Activated CD8-positive, alpha-beta memory T cell treated with anti-CD3 and anti-CD28 coated beads for 36 hours (primary cell): ENCODE data around the gene LGR6. TPM values are rescaled to one million over a fixed set of nuclear protein-coding genes. Genes with fewer than 3 reads are reported as not detected.

Experiments used
- CTCF ChIA-PET: fragments of 350-600 bp; sonication (Branson Sonifier 250); formaldehyde crosslinking; loops from one replicate; lab custom pipeline; 2021; ENCODE audit warnings: antibody characterized with exemption; lab: Charles Lee
- POLR2A ChIA-PET: fragments of 350-600 bp; sonication (Branson Sonifier 250); formaldehyde crosslinking; loops from one replicate; lab custom pipeline; 2021; ENCODE audit warnings: antibody characterized with exemption; lab: Charles Lee
- total RNA-seq, 2 experiments: library from RNA; stranded (reverse); gene quantifications; one replicate each; pipeline ENCODE4 v1.2.3, GENCODE V29; 2021

Gene LGR6
- total RNA-seq, 2 experiments from 2014 or later = 0.08 to 0.11 TPM

DNA sequence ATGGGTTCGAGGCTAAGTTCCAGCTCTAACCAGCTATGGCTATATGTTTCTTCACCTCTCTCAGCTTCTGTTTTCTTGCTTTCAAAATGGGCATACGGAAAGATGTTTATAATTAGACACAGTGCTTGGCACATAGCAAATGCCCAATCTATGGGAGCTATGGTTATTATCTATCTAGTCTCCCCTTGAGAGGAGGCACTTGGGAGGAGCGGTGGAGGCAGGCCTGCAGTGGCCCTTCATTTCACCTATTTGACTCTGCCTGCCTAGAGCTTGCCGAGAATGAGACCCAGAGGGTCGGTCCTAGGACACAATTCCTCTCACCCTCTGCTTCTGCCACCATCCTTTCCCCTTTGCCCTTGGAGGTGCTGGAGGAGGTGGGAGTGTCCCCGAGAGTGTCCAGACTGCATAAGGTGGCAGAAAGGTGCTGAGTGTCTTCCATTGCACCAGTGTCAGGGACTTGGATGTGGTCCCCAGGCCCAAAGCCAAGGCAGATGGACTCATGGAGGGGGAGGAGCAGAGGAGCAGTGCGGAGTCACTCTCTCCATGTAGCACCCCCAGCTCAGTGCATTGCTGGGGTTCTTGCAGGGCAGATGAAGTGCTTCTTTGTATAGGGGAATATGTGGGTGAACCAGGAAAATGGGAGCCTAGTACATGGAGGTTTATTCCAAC is 9.0 kb downstream of the LGR6 start:
- POLR2A ChIA-PET = no interaction called here
- CTCF ChIA-PET = interaction anchor here (0.6 to 2.3 kb wide), 2 partner anchors 10 to 511 kb away, joined by 3 to 8 read pairs; partner anchors contain the start of gene LGR6

GRCh38 chr1:202203238-202204039 is 9.8 kb downstream of the LGR6 start:
- ChIA-PET POLR2A (no interaction called here), CTCF (interaction anchor here (2.3 kb wide), 1 partner anchor 10 kb away, joined by 8 read pairs; the partner anchor contains the start of gene LGR6)

- POLR2A ChIA-PET = no interaction called here
- CTCF ChIA-PET = interaction anchor here (2.3 kb wide), 1 partner anchor 11 kb away, joined by 8 read pairs; the partner anchor contains the start of gene LGR6
Observed at GRCh38 chr1:202204065-202204464, 10.5 kb downstream of the LGR6 start.

DNA sequence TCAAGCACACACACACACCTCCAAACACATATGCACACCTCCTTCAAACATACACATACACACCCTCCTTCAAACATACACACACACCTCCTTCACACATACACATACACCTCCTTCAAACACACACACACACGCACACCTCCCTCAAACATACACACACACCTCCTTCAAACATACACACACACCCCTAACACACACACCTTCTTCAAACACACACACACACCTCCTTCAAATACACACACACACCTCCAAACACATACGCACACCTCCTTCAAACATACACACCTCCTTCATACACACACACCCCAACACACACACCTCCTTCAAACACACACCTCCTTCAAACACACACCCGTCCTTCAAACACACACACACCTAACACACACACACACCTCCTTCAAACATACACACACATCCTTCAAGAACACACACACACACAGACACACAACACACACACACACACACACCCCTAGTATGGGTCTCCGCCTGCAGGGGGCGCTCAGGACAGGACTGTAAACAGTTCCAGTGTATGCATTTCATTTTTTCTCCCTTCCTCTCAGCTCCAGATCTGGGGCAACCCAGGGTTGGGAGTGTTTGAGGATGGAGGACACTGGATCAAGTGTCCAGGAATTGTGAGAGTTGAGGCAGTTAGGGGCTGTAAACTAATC is 12.1 kb downstream of the LGR6 start:
- POLR2A ChIA-PET = no interaction called here

GRCh38 chr1:202207292-202207691 is 13.7 kb downstream of the LGR6 start:
- ChIA-PET CTCF (no interaction called here), POLR2A (no interaction called here)

More for the DNA sequence above, 12.1 kb downstream of the LGR6 start:
- CTCF ChIA-PET = interaction anchor here (0.8 to 1.0 kb wide), 2 partner anchors 13 to 65 kb away, joined by 3 read pairs; partner anchors contain the start of gene LGR6

DNA sequence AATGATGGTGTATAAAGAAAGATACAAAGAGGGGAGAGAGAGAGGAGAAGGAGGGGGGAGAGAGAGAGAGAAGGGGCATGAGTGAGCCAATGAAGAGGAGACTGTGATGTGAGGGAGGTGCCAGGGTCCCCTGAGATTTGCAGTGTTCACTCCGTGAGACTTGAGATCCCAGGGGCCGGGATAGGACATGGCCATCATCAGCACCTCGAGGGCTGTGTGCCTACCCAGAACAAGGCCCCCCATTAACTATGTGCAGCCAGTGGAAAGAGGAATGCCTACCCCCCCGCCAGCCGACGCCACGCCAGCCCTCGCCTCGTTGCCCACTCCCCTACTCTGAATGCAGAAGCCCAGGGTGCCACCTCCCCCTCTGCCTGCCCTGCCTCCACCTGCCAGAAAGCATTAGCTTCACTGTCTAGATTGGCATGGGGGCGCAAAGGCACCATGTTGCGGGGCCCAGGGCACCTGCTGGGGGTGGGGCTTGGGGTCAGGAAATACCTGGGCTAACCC is 14.8 kb downstream of the LGR6 start:
- ChIA-PET POLR2A (no interaction called here), CTCF (interaction anchor here (0.8 kb wide), 1 partner anchor 107 kb away, joined by 3 read pairs; no protein-coding TSS in a partner anchor)

- POLR2A ChIA-PET = no interaction called here
Observed at GRCh38 chr1:202210385-202210784, 16.8 kb downstream of the LGR6 start.

GRCh38 chr1:202210969-202211368 is 17.4 kb downstream of the LGR6 start:
- ChIA-PET CTCF (interaction anchor here (0.9 to 1.0 kb wide), 2 partner anchors 18 to 93 kb away, joined by 3 read pairs; no protein-coding TSS in a partner anchor), POLR2A (no interaction called here)

More at GRCh38 chr1:202210385-202210784, 16.8 kb downstream of the LGR6 start:
- CTCF ChIA-PET = interaction anchor here (0.7 to 1.0 kb wide), 3 partner anchors 17 to 94 kb away, joined by 3 to 4 read pairs (median 3); no protein-coding TSS in a partner anchor

- CTCF ChIA-PET = interaction anchor here (0.6 to 1.0 kb wide), 2 partner anchors 19 to 28 kb away, joined by 3 read pairs; partner anchors contain the start of gene LGR6
- POLR2A ChIA-PET = no interaction called here
Observed at GRCh38 chr1:202212787-202213186, 19.2 kb downstream of the LGR6 start.

DNA sequence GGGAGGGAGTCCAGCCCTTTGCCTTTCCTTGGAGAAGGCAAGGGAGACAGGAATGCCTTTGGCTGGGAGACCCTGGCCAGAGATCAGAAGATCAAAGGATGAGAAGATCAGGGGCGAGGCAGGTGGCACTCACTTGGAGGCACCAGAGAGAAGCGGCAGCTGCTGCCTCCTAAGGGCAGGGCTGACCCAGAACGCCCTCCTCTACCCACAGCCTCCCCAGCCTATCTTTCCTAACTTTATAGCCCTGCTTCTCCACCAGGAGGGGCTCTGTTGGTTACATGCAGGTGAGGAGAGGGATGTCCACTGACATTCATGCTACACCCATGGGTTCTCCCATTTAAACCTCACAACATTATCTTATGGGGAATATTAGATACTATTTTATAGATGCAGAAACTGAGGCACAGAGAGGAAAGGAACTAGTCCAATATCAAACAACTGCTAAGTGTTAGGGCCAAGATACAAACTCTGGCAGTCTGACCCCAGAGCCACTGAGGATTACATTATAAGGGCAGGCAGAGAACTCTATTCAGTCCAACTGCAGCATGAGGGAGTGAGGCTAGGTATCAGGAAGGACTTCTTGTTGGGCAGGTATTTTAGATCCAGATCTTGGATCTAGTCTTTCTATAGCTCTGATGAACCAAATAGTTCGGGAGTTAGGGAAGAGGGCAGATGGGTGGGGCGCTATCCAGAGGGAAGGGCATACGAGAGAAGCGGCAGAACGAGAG is 19.9 kb downstream of the LGR6 start:
- CTCF ChIA-PET = interaction anchor here (0.6 to 1.0 kb wide), 2 partner anchors 20 to 29 kb away, joined by 3 read pairs; partner anchors contain the start of gene LGR6
- POLR2A ChIA-PET = no interaction called here

- POLR2A ChIA-PET = interaction anchor here (0.6 kb wide), 1 partner anchor 857 kb away, joined by 4 read pairs; no protein-coding TSS in a partner anchor
- CTCF ChIA-PET = no interaction called here
Observed at GRCh38 chr1:202214089-202214843, 20.7 kb downstream of the LGR6 start.

DNA sequence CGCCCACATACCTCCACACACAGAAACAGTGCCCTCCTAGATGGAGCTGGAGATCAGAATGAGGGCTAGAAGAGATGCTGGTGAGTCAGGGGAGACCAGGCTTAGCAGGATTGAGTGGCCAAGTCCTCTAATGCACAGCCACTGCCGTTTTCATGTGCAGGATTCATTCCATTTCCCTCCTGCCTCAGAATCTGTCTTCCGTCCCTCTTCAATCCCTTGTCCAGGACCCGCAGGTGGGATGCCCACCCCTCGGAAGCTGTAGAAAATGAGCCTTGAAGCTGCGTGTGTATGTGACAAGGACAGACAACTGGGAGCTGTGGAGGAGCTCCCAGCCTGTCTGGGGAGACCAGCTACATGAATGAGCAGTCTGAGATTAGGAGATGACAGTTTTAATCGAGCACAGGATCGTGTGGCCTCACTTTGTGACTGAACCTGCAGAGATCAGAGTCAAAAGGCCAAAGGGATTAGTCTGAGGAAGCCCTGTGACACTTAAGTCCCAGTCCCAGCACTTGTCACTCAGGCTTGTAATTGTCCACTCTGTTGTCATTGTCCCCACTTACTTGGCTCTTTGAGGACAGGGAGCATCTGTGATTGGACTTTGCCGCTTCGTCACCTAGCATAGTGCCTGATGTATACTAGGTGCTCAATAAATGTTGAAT is 22.0 kb downstream of the LGR6 start:
- POLR2A ChIA-PET = interaction anchor here (0.6 kb wide), 1 partner anchor 15 kb away, joined by 3 read pairs; no protein-coding TSS in a partner anchor

GRCh38 chr1:202216691-202217090 is 23.1 kb downstream of the LGR6 start:
- ChIA-PET CTCF (no interaction called here), POLR2A (no interaction called here)

More for the DNA sequence above, 22.0 kb downstream of the LGR6 start:
- CTCF ChIA-PET = interaction anchor here (0.9 to 1.4 kb wide), 3 partner anchors 20 to 100 kb away, joined by 3 to 4 read pairs (median 3); no protein-coding TSS in a partner anchor

DNA sequence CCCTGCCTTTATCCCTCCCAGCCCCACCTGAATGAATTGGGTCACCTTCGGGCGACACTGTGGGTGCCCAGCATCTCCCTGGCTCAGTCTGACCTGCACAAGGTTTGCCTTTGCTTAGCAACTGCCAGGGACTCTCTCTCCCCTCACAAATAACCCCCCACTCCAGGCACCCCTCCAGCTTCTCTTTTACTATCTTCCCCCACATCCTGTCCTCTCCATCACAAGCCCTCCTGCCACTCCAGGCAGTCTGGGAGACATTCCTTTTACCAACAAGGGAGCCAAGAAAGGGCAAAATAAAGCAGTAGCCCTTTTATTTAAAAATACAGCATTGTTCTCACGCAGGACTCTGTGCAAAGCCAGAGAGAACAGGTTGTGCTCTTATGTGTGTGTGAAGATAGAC is 23.9 kb downstream of the LGR6 start:
- POLR2A ChIA-PET = no interaction called here
- CTCF ChIA-PET = no interaction called here

DNA sequence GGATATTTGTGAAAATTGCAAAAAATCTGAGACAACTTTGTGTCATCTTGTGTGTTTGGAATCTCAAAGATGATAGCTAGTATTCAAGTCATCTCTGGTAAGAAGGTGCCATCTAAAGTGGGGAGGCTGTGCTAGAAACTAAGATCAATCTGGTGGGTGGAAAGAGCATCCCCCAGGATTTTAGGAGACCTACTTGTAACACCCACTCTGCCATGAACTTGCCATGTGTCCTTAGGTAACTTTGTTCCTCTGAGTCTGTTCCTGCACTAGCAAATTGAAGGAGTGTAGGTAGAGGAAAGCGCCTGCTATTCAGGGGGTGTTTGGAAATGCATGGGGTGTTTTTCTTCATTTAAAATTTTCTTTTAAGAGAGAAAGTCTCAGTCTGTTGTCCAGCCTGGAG is 24.4 kb downstream of the LGR6 start:
- ChIA-PET CTCF (no interaction called here), POLR2A (no interaction called here)

DNA sequence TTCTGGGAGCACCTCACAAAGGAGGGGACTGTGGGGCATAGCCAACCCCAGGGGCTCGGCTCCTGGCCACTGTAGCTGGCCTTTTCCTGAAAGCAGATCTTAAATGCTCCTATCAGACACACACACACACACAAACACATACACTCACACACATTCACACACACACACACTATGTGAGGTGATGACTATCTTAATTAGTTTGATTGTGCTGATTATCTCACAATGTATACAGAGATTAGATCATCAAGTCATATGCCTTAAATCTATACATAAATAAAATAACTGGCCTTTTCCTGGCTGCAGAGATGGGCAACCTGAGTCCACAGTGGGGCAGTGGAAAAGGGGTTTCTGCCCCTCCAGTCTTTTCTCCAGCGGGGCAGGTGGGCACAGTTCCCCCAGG is 27.1 kb downstream of the LGR6 start:
- CTCF ChIA-PET = no interaction called here
- POLR2A ChIA-PET = no interaction called here
